Mucosa of descending colon (tissue), 3 donors: ENCODE results near the gene MC3R. TPM values are rescaled to one million over a fixed set of nuclear protein-coding genes. Genes with fewer than 3 reads are reported as not detected.

Experiments used
- total RNA-seq, 3 donors: library from RNA; stranded (reverse); fragmentation: NEBNext Ultra II Directional in 2 of 3; extraction: Animal tissue kit (Norgen Biotek cat#: 25700) in 2 of 3; gene quantifications; one replicate each; pipeline versions ENCODE4 v1.2.1 to v1.2.4, GENCODE V29; 2021 to 2023
- donor health status: DM: no; HTN: no; CAD: no; lungs with moderate emphysema.
- donor health status: DM: no; HTN: no; CAD: no.
- donor health status: DM: no; HTN: yes; CAD: no.

MC3R gene
- total RNA-seq, 3 donors from 2014 or later = not detected

Other genes starting within 250 kb of the MC3R start
- not detected for gene CBLN4, start 243.2 kb upstream of the MC3R start, total RNA-seq
- gene FAM210B, start 110.2 kb downstream of the MC3R start, total RNA-seq = 10 to 100 TPM; 27.5 to 49.5 (median 31.5) TPM
- 10 to 100 TPM in 2 of 3 donors, 1 to 10 TPM in 1; 7.9 to 24.8 (median 11.2) TPM for gene AURKA, start 143.5 kb downstream of the MC3R start, total RNA-seq
- gene CSTF1, start 143.9 kb downstream of the MC3R start, total RNA-seq = 10 to 100 TPM; 23.0 to 27.3 (median 25.2) TPM
- gene CASS4, start 163.5 kb downstream of the MC3R start, total RNA-seq = 1 to 10 TPM in 1 of 3 donors, under 1 TPM in 2; 0.61 to 1.0 (median 0.77) TPM
- gene RTF2, start 219.9 kb downstream of the MC3R start, total RNA-seq = 10 to 100 TPM; 74.5 to 87.0 (median 76.4) TPM